M059J (cell line): ENCODE measurements around the gene HDLBP. TPM values are rescaled to one million over a fixed set of nuclear protein-coding genes. Genes with fewer than 3 reads are reported as not detected.
A peak's percentile ranks its signal among the peaks of the same experiment; 100 is the strongest.
"Not testable (repeated sequence)": the region's sequence is repeated elsewhere in the genome, so short reads cannot be mapped to it uniquely, and the experiment has no call there.

ENCODE experiments used
- DNase-seq: peaks from one replicate; pipeline ENCODE4 v3.0.0-alpha.2; 2012; ENCODE audit warnings: low read depth
- total RNA-seq: library from RNA; depleted of rRNA; stranded (reverse); fragments of >200 nt; shearing (Covaris generic); gene quantifications from 2 replicates; pipeline ENCODE4 v1.2.3, GENCODE V29; 2014

The HDLBP gene
- total RNA-seq, 1 experiment from 2014 or later: 426 TPM

GRCh38 chr2:241278306-241278705 lies 37.2 kb downstream of the HDLBP start:
- not testable (repeated sequence) for DNase-seq

DNA sequence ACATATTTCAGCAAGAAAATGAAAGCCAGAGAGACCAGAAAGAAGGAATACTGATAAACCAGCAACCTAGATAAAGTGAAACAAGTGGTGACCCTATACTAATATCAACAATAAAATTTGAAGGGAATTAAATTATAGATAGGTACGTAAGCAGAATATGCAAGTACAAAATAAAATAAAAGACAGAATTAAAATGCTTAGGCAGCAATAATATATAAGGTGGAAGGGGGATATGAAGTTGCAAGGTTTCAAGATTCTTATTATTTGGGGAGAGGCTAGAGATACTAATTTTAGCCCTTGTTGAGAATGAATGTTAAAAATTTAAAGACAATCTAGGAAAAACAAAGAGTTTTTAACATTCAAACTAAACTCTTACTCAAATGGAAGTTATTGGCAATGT lies 39.6 kb downstream of the HDLBP start:
- DNase-seq: no peak

DNA sequence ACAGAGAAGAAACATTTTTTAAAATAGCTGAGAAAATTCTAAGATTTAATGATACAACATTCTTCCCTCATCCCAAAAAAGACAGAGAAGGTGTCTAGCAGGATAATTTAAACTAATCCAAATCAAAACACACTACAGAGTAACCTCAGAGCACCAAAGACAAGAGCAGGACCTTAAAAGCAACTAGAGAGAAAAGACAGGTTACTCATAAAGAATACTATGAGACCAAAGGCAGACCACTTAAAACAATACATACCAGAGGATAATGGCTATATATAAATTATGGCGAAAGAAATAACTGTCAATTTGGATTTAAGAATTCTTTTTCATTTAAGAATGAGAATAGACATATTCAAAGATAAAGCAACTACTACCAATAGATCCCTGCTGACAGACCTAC lies 40.0 kb downstream of the HDLBP start:
- DNase-seq: no peak

GRCh38 chr2:241274127-241274526 lies 41.3 kb downstream of the HDLBP start:
- no peak for DNase-seq

- no peak for DNase-seq
Measured at GRCh38 chr2:241273210-241274020, 42.1 kb downstream of the HDLBP start.

GRCh38 chr2:241272303-241273209 lies 42.9 kb downstream of the HDLBP start:
- peak; percentile 44 for DNase-seq

DNA sequence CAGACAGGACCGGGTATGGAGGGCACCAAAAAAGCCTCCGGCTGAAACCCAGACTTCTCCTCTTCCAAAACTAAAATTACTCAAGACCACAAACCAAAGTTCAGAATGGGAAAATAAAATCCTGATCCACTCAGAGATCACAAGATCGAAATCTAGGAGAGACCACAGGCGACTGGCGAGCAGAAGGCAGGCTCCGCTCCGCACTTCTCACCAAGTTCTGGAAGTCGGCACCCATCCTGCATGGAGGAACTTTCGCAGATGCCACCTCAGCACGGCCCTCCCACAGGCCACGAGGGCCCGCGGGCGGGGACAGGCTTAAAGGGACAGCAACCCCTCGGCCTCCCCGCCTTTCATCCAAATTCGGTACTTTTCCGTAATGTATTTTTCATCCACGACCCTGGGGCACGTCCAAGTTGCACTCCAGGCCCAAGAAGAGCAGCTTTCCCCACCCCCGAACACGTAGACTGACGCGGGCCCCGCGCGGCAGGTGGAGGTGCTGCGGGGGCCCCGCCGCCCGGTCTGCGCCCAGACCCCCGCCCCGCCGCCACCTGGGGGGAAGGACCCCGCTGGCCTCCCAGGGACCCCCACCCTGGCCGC lies 43.7 kb downstream of the HDLBP start:
- DNase-seq: peak; percentile 75

- DNase-seq: no peak
Measured at GRCh38 chr2:241270531-241270930, 44.9 kb downstream of the HDLBP start.

DNA sequence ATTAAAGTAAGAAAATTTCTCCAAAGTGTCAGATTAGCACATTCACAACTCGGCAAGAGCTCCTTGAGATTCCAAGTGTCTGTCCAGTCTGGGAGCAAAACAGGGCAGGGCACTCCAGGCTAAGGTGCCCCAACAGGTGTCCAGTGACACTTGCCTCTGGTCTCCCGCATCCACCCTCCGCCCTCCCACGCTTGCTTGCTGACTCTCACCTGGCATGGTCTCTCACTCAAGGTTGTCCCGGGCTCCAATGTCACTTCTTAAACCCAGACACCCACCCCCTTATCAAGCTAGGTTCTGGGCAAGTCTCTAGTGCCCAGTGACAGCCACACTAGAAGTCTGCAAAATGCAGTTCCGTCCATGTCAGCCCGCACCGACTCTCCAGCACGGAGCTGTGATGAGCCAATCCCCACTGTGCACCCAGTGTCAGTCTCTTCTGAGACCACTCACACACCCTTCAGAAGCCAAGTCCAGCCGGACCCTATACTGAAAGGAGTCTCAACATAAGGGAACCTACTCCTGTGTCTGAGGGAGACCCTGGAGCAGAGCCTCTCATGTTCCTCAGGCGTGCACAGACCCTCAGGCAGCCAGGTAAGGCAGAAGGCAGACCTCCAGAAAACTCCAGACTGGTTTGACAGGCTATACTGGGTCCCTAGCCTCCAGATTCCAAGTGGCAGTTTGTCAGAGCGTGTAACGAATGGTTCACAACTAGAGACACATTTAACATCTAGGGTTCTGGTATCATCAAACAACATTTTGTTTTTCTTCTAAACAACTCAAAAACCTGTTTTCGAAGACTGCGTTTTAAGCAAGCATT lies 45.6 kb downstream of the HDLBP start:
- no peak for DNase-seq

DNA sequence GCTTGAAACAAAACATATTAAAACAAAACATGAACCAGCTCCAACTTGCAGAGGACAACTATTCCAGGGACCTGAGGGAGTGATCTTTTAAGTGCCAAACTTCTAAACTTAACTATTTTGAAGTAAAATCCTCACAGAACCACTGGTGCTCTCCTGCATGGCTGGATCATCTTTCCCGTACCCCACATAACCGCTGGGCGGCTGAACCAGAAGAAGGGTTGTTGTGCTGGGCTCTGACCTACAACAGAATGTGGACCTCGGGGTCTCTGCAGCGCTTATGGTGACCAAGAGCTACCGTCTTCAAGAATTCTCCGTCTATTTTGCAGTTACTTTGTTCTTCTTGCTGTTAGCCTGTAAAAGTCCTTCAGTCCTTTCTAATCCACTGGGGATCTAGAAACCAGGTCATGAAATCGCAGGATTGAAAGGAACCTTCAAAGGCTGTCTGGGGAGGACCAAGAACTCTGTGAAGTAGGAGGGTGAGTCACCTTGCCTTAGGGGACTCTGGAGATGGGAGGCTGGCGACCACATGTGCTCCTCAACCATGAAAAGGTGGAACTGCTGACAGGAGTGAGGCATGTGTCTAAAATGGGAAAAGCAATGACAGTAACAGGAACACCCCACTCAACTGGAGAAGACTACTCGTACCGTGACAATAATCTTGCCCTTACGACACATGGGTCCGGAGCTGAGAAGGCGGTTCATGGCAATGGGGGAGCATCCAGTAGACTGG lies 46.6 kb downstream of the HDLBP start:
- DNase-seq: peak; percentile 89

- DNase-seq: no peak
Measured at GRCh38 chr2:241268306-241268705, 47.2 kb downstream of the HDLBP start.

- no peak for DNase-seq
Measured at GRCh38 chr2:241267249-241268067, 48.0 kb downstream of the HDLBP start.

GRCh38 chr2:241265506-241265905 lies 50.0 kb downstream of the HDLBP start:
- no peak for DNase-seq

GRCh38 chr2:241263061-241263460 lies 52.4 kb downstream of the HDLBP start:
- no peak for DNase-seq

- DNase-seq: no peak
Measured at GRCh38 chr2:241261628-241262027, 53.8 kb downstream of the HDLBP start.

DNA sequence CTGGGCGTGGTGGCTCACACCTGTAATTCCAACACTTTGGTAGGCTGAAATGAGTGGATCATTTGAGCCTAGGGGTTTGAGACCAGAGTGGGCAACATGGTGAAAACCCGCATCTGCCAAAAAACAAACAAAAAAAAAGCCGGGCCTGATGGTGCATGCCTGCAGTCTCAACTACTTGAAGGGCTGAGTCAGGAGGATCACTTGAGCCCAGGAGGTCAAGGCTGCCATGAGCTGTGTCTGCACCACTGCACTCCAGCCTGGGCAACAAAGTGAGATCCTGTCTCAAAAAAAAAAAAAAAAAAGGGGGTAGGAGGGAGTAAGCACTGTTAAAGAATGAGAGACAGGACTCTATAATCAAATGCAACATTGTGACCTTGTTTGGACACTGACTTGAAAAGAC lies 54.6 kb downstream of the HDLBP start:
- DNase-seq: no peak

DNA sequence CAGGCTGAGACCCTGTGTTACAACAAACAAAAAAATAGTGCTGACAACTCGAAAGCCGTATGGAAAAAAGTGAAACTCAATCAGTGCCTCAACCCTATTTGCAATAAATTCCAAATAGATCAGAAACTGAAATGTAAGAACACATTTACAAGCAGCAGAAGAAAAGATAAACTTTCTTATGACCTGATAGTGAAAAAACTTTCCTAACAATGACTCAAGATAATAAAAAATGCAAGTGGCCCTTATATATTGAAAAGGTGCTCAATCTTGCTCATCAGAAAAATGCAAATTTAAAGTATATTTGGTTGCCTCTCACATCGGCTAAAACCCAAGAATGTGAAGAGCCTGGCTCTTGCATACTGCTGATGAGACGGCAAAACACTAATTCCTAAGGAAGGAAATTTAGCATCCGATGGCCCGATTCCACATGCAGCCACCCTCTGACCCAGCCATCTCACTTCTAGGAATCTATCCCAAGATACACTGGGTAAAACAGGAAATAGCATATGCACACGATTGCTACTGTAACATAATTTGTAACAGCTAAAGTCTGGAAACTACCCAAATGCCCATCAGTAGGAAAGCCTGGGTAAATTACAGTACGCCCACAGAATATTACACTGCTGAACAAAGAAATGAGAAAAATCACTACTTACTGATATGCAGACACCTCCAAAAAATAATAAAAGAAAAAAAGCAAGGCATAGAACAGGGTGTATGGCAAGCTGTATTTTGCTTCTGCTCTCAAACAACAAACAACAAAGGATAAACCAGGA lies 56.8 kb downstream of the HDLBP start:
- no peak for DNase-seq

DNA sequence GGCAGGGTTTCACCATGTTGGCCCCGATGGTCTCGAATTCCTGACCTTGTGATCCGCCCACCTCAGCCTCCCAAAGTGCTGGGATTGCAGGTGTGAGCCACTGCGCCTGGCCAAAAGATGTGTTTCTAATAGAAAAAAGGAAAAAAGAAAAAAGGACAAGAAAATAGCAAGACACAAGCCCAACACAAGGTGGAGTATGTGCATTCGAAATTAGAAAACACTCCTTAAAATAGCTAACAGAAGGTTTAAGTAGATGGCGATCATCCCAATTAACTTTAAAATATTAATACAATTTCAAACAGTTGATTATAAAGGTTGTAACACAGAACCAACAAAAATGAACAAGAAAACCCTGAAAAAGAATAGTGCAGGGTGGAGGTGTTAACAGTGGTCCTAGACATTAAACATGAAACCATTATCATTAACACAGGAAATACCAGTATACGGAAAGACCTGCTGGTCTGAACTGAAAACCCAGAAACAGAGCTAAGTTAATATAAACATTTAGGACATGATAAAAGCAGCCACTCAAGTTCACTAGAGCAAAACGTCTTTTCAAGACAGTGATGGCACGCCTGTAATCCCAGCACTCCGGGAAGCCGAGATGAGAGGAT lies 57.9 kb downstream of the HDLBP start:
- no peak for DNase-seq

DNA sequence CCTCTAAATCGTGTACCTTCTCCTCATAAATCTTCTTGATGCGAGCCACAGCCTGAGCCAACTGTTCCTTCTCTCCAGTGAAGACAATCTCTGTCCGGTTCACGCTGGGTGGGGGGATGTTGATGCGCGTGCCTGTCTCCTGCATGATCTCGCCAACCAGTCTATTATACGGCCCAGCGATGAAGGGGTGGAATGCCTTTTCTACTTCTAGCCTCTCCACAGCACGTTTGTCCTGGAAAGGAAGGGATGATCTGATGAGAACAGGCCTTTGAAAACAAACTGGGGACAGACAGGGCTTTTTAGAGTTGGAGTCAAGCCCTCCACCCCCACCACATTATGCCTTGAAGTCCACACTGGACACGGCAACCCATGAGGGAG lies 59.3 kb downstream of the HDLBP start:
- DNase-seq: no peak
